HepG2 (cell line): ENCODE measurements around the gene GATA5. TPM values are rescaled to one million over a fixed set of nuclear protein-coding genes. Genes with fewer than 3 reads are reported as not detected.

Experiments
- ATAC-seq: fragments of 200-7000 bp; cut with Tn5 transposase; 3 replicates; pipeline ENCODE4 v1.9.1; 2020; ENCODE audit warnings: mild to moderate bottlenecking, moderate library complexity
- Bru-seq: library from RNA; stranded (reverse); fragments of 400-500 nt; gene quantifications from one replicate; lab custom pipeline; 2021; lab: Mats Ljungman, UMichigan
- BruChase-seq, 2 experiments: library from RNA; stranded (reverse); fragments of 400-500 nt; gene quantifications; one replicate each; lab custom pipeline; 2021; lab: Mats Ljungman, UMichigan
- BruUV-seq: library from RNA; stranded (reverse); fragments of 400-500 nt; replicated peaks from 2 replicates; lab custom pipeline; 2021; lab: Mats Ljungman, UMichigan
- CTCF ChIA-PET: fragments of 300-600 bp; formaldehyde crosslinking; extraction: SDS; loops from one replicate; lab custom pipeline; 2021; ENCODE audit warnings: low total read pairs, inconsistent platforms, low intra/inter-chr PET ratio; lab: Yijun Ruan, JAX
- POLR2A ChIA-PET: fragments of 350-600 bp; sonication (Branson Sonifier 250); formaldehyde crosslinking; loops from one replicate; lab custom pipeline; 2020; ENCODE audit warnings: antibody characterized with exemption, inconsistent platforms; lab: Yijun Ruan, JAX
- DNase-seq: peaks from one replicate; pipeline ENCODE4 v3.0.0-alpha.2; 2015; ENCODE audit warnings: low spot score
- FAIRE-seq: peaks from 3 replicates; lab custom pipeline; 2011; peaks lifted over from hg19 to GRCh38; lab: Jason Lieb, UNC
- H2AFZ ChIP-seq: one replicate; pipeline ENCODE4 v1.6.1; 2011; ENCODE audit warnings: low read length, inconsistent platforms
- H3K27ac ChIP-seq: fragments of 300-600 bp; 3 replicates; pipeline ENCODE4 v1.8.0; 2011; ENCODE audit warnings: mixed run types, mild to moderate bottlenecking, mixed read lengths, low read length, inconsistent platforms; ENCODE audit not compliant: insufficient read depth; ENCODE audit errors: extremely low read length
- H3K27me3 ChIP-seq, 2 experiments: fragments of 200-600 bp in 1 of 2; 2 replicates in 1 of 2; 3 replicates in 1 of 2; pipeline versions ENCODE4 v1.6.0 to v1.8.0; 2011; ENCODE audit warnings: low read length in 2 of 2, mild to moderate bottlenecking in 2 of 2, moderate library complexity in 2 of 2, inconsistent platforms in 1 of 2; ENCODE audit not compliant: insufficient read depth in 2 of 2, control insufficient read depth in 1 of 2
- H3K36me3 ChIP-seq, 2 experiments: fragments of 200-600 bp in 1 of 2; replicated peaks in 1 of 2; 2 replicates in 1 of 2; 3 replicates in 1 of 2; pipeline versions ENCODE4 v1.5.1 to v1.8.0; 2011; ENCODE audit warnings: low read length in 2 of 2, inconsistent platforms in 1 of 2; ENCODE audit not compliant: insufficient read depth in 2 of 2, control insufficient read depth in 1 of 2
- H3K4me1 ChIP-seq: 2 replicates; pipeline ENCODE4 v1.5.1; 2012; ENCODE audit warnings: low read length, inconsistent platforms; ENCODE audit not compliant: insufficient read depth
- H3K4me2 ChIP-seq: 2 replicates; pipeline ENCODE4 v1.6.0; 2011; ENCODE audit warnings: low read depth, low read length, inconsistent platforms
- H3K4me3 ChIP-seq, 3 experiments: fragments of 200-600 bp in 1 of 3; sonication (generic), shearing (Covaris generic) in 1 of 3; replicated peaks in 1 of 3; 2 replicates each; pipeline ENCODE4 v1.5.1; 2011 to 2016; ENCODE audit warnings: low read length in 3 of 3, inconsistent platforms in 2 of 3, low read depth in 2 of 3, mild to moderate bottlenecking in 2 of 3, control low read depth in 1 of 3, mixed read lengths in 1 of 3; ENCODE audit not compliant: insufficient read depth in 1 of 3
- H3K79me2 ChIP-seq: one replicate; pipeline ENCODE4 v1.6.1; 2011; ENCODE audit warnings: low read length, inconsistent platforms; ENCODE audit not compliant: insufficient read depth
- H3K9ac ChIP-seq: 2 replicates; pipeline ENCODE4 v1.6.0; 2011; ENCODE audit warnings: mild to moderate bottlenecking, low read depth, low read length, inconsistent platforms; ENCODE audit not compliant: insufficient read depth
- H3K9me3 ChIP-seq: 2 replicates; pipeline ENCODE4 v1.5.1; 2012; ENCODE audit warnings: mild to moderate bottlenecking, low read length
- H4K20me1 ChIP-seq: 2 replicates; pipeline ENCODE4 v1.6.0; 2011; ENCODE audit warnings: inconsistent platforms, mild to moderate bottlenecking, low read length, moderate library complexity; ENCODE audit not compliant: insufficient read depth
- FOSL1 ChIP-seq: sonication (generic); formaldehyde crosslinking; IDR thresholded peaks from 2 replicates; pipeline ENCODE4 v1.9.0; 2021; ENCODE audit warnings: missing genetic modification reagents, borderline replicate concordance
- HOXA9 ChIP-seq: sonication (generic); formaldehyde crosslinking; IDR thresholded peaks from 2 replicates; pipeline ENCODE4 v1.8.1; 2022; ENCODE audit warnings: missing genetic modification reagents, mild to moderate bottlenecking, moderate library complexity, borderline replicate concordance
- MED13 ChIP-seq: sonication (generic); formaldehyde crosslinking; IDR thresholded peaks from 2 replicates; pipeline ENCODE4 v1.5.0; 2020; ENCODE audit warnings: missing genetic modification reagents
- MXD4 ChIP-seq: IDR thresholded peaks from 2 replicates; pipeline ENCODE4 v1.6.1; 2016; ENCODE audit warnings: mild to moderate bottlenecking, missing biosample characterization, missing genetic modification reagents
- PBX3 ChIP-seq: sonication (generic); formaldehyde crosslinking; IDR thresholded peaks from 2 replicates; pipeline ENCODE4 v1.8.1; 2023; ENCODE audit warnings: missing genetic modification reagents, inconsistent platforms, borderline replicate concordance
- SALL2 ChIP-seq: sonication (generic); formaldehyde crosslinking; IDR thresholded peaks from 2 replicates; pipeline ENCODE4 v1.8.1; 2023; ENCODE audit warnings: mild to moderate bottlenecking, missing genetic modification reagents, inconsistent platforms
- ZNF263 ChIP-seq: sonication (generic); formaldehyde crosslinking; IDR thresholded peaks from 2 replicates; pipeline ENCODE4 v1.4.0; 2020; ENCODE audit warnings: missing genetic modification reagents
- ZNF333 ChIP-seq: sonication (generic); formaldehyde crosslinking; IDR thresholded peaks from 2 replicates; pipeline ENCODE4 v1.4.0; 2020; ENCODE audit warnings: mild to moderate bottlenecking, missing genetic modification reagents, borderline replicate concordance
- WGBS: methylation state at CpG from one replicate; pipeline ENCODE4 v1.1.6; 2017; ENCODE audit warnings: low lambda C conversion rate; 5-methylcytosine and 5-hydroxymethylcytosine counted together
- in situ Hi-C: cut with HindIII; loops from 2 replicates; pipeline ENCODE4 v1.10.0; 2017; ENCODE audit warnings: low pct_unique_long_range_greater_than_20kb; ENCODE audit not compliant: extremely low pct_ligation_motif_present
- intact Hi-C: fragments of 100-400 bp; cut with micrococcal nuclease; formaldehyde crosslinking; loops from one replicate; pipeline ENCODE4 v1.10.0; 2022; ENCODE audit not compliant: unreplicated experiment
- long read RNA-seq, 2 experiments: library from RNA in 1 of 2; library from polyadenylated mRNA in 1 of 2; stranded (forward) in 1 of 2; unstranded in 1 of 2; transcript quantifications; one replicate each; pipeline ENCODE4 v2.0.0, GENCODE V29; 2019 to 2022
- polyA minus RNA-seq, 3 experiments: library from RNA; depleted of rRNA, polyadenylated mRNA; stranded (reverse); fragments of >200 nt; gene quantifications; 2 replicates each; pipeline ENCODE4 v1.2.3, GENCODE V29; 2011; ENCODE audit warnings: low replicate concordance in 1 of 3
- polyA plus RNA-seq, 8 experiments: library from polyadenylated mRNA; depleted of rRNA in 3 of 8; stranded (reverse) in 7 of 8; unstranded in 1 of 8; fragments of >200 nt; fragmentation: Illumina TruSeq in 4 of 8; extraction: Trizol in 4 of 8; gene quantifications; 2 replicates each; pipeline versions ENCODE4 v1.2.1 to v1.2.3, GENCODE V29; 2011 to 2016; ENCODE audit warnings: low read depth in 4 of 8, missing spikeins in 1 of 8, mixed read lengths in 1 of 8; ENCODE audit not compliant: insufficient read depth in 1 of 8
- total RNA-seq, 5 experiments: library from RNA; depleted of rRNA; stranded (reverse); fragments of >200 nt; fragmentation: Illumina TruSeq; extraction: Trizol; gene quantifications; 2 replicates each; pipeline ENCODE4 v1.2.3, GENCODE V29; 2016; ENCODE audit warnings: low read depth in 1 of 5
- TF ChIP-seq, protein P1 (sequence below): sonication (generic); formaldehyde crosslinking; IDR thresholded peaks from 2 replicates; pipeline ENCODE4 v1.4.0; 2020; ENCODE audit warnings: low read depth, mild to moderate bottlenecking, missing genetic modification reagents
- TF ChIP-seq, protein P2 (sequence below): sonication (generic); formaldehyde crosslinking; IDR thresholded peaks from 2 replicates; pipeline ENCODE4 v1.8.0; 2022; ENCODE audit warnings: missing genetic modification reagents, mild to moderate bottlenecking, borderline replicate concordance

Gene GATA5, protein sequence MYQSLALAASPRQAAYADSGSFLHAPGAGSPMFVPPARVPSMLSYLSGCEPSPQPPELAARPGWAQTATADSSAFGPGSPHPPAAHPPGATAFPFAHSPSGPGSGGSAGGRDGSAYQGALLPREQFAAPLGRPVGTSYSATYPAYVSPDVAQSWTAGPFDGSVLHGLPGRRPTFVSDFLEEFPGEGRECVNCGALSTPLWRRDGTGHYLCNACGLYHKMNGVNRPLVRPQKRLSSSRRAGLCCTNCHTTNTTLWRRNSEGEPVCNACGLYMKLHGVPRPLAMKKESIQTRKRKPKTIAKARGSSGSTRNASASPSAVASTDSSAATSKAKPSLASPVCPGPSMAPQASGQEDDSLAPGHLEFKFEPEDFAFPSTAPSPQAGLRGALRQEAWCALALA
- total RNA-seq (2016; rRNA removed; fragmentation: Illumina TruSeq; extraction: Trizol) (0.20 and 0.39 TPM in 2 replicates), polyA plus RNA-seq (2011; rRNA removed) (0.12 and 0.18 TPM in 2 replicates), polyA minus RNA-seq (2011; rRNA and poly(A)+ RNA removed; ENCODE audit: low replicate concordance) (0.18 TPM in 1 of 2 replicates, not detected in the other), Bru-seq, nascent RNA (percentile 16 among the genes with signal in this experiment), BruChase-seq, experiment 1, labeled RNA remaining after a 6-hour chase (percentile 12 among the genes with signal in this experiment), BruChase-seq, experiment 2, labeled RNA remaining after a 2-hour chase (percentile 17 among the genes with signal in this experiment)
- total RNA-seq (2016; cell fraction: cytosol; rRNA removed; fragmentation: Illumina TruSeq; extraction: Trizol; ENCODE audit: low read depth) = 0.09 and 0.10 TPM in 2 replicates
- total RNA-seq (2016; cell fraction: insoluble cytoplasmic fraction; rRNA removed; fragmentation: Illumina TruSeq; extraction: Trizol) = 0.10 and 0.32 TPM in 2 replicates
- 0.31 and 0.65 TPM in 2 replicates for total RNA-seq (2016; cell fraction: membrane; rRNA removed; fragmentation: Illumina TruSeq; extraction: Trizol)
- 0.19 and 0.22 TPM in 2 replicates for total RNA-seq (2016; cell fraction: nucleus; rRNA removed; fragmentation: Illumina TruSeq; extraction: Trizol)
- polyA plus RNA-seq (2011; cell fraction: cytosol; rRNA removed) = 0.10 and 0.19 TPM in 2 replicates
- 0.09 and 0.27 TPM in 2 replicates for polyA plus RNA-seq (2011; cell fraction: nucleus; rRNA removed)
- polyA plus RNA-seq (2012) = 0.05 and 0.16 TPM in 2 replicates
- 0.26 and 0.33 TPM in 2 replicates for polyA plus RNA-seq (2016; cell fraction: cytosol; fragmentation: Illumina TruSeq; extraction: Trizol; ENCODE audit: low read depth)
- 0.29 and 0.56 TPM in 2 replicates for polyA plus RNA-seq (2016; cell fraction: insoluble cytoplasmic fraction; fragmentation: Illumina TruSeq; extraction: Trizol; ENCODE audit: low read depth)
- polyA plus RNA-seq (2016; cell fraction: membrane; fragmentation: Illumina TruSeq; extraction: Trizol; ENCODE audit: low read depth) = 0.41 and 0.42 TPM in 2 replicates
- polyA plus RNA-seq (2016; cell fraction: nucleus; fragmentation: Illumina TruSeq; extraction: Trizol; ENCODE audit: insufficient read depth, low read depth) = 0.41 and 0.80 TPM in 2 replicates
- polyA minus RNA-seq (2011; cell fraction: cytosol; rRNA and poly(A)+ RNA removed) = not detected in 2 replicates
- not detected in 2 replicates for polyA minus RNA-seq (2011; cell fraction: nucleus; rRNA and poly(A)+ RNA removed)
- long read RNA-seq, experiment 1, partial matches to known transcripts = 0 of 1 reads
- long read RNA-seq, experiment 1, other reads (novel, unspliced or antisense) = 1 of 1 reads
- long read RNA-seq, experiment 2 = 0 reads

DNA sequence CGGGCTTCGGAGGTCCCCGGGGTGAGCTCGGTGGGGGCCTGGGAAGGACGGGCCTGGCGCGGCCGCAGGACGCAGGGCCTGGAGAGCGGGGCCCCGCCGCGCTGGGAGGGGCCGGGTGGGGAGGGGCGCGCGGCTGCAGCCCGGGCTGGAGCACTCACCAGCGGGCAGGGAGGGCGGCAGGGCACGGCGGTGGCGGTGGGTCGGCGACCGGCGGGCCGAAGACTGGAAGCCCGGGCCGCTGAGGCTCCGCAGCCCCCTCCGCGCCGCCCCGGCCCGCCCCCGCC, at the start of gene GATA5:
GATA5 (minus strand) TSS at position 224 of the 284 bp plus-strand sequence. CDS start 474 bp downstream, outside the sequence.
- no peak within 1 kb of the TSS for H3K27ac ChIP-seq
- ChIA-PET POLR2A (no interaction called here), CTCF (no interaction called here)
- BruUV-seq = no TSS peak
- DNase-seq (no peak), FAIRE-seq (no peak), ATAC-seq (no peak)
- H3K4me3 ChIP-seq = peak within 1 kb of the TSS in 1 of 3 experiments; percentile 45; a peak in 1 of 6 replicates
- H3K4me2 ChIP-seq = peak within 1 kb of the TSS; percentile 46
- H3K9ac ChIP-seq = no peak within 1 kb of the TSS
- WGBS = no CpG with 5 or more reads among the region's 37 CpGs
- TF ChIP-seq MXD4 (CRISPR knock-in tag) (no peak), ZNF263 (CRISPR knock-in tag) (peak; percentile 67; the same call in 1 of the 2 replicates), PBX3 (CRISPR knock-in tag) (no peak), ZNF333 (CRISPR knock-in tag) (no peak), FOSL1 (no peak), MED13 (CRISPR knock-in tag) (no peak), SALL2 (CRISPR knock-in tag) (no peak), HOXA9 (CRISPR knock-in tag) (no peak)
- TF ChIP-seq, protein P1, sequence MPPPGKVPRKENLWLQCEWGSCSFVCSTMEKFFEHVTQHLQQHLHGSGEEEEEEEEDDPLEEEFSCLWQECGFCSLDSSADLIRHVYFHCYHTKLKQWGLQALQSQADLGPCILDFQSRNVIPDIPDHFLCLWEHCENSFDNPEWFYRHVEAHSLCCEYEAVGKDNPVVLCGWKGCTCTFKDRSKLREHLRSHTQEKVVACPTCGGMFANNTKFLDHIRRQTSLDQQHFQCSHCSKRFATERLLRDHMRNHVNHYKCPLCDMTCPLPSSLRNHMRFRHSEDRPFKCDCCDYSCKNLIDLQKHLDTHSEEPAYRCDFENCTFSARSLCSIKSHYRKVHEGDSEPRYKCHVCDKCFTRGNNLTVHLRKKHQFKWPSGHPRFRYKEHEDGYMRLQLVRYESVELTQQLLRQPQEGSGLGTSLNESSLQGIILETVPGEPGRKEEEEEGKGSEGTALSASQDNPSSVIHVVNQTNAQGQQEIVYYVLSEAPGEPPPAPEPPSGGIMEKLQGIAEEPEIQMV (CRISPR knock-in tag) = no peak
- TF ChIP-seq, protein P2, sequence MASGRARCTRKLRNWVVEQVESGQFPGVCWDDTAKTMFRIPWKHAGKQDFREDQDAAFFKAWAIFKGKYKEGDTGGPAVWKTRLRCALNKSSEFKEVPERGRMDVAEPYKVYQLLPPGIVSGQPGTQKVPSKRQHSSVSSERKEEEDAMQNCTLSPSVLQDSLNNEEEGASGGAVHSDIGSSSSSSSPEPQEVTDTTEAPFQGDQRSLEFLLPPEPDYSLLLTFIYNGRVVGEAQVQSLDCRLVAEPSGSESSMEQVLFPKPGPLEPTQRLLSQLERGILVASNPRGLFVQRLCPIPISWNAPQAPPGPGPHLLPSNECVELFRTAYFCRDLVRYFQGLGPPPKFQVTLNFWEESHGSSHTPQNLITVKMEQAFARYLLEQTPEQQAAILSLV (CRISPR knock-in tag) = 0 out of 2 replicates have a peak, but pooled peaks have one; percentile 14
- intact Hi-C loops = no loop called here
- in situ Hi-C loops = no loop called here
- H2AFZ ChIP-seq = no peak within 1 kb of the TSS
- no peaks in the 10 kb centered on the region for H3K9me3 ChIP-seq
- H3K27me3 ChIP-seq = peaks cover 11 to 39% of the 10 kb centered on the region in 2 experiments; a peak in 4 of 5 replicates
- peaks cover 9% of the 10 kb centered on the region; the same call in 1 of the 2 replicates for H4K20me1 ChIP-seq
- no peaks in the 10 kb centered on the region for H3K36me3 ChIP-seq
- H3K79me2 ChIP-seq = no peaks in the 10 kb centered on the region
- peaks cover 20% of the 10 kb centered on the region for H3K4me1 ChIP-seq
